ENCODE data around the gene AKR1A1. TPM values are rescaled to one million over a fixed set of nuclear protein-coding genes. Genes with fewer than 3 reads are reported as not detected.

The AKR1A1 gene
- total RNA-seq, 1 donor from 2014 or later = 203 TPM

DNA sequence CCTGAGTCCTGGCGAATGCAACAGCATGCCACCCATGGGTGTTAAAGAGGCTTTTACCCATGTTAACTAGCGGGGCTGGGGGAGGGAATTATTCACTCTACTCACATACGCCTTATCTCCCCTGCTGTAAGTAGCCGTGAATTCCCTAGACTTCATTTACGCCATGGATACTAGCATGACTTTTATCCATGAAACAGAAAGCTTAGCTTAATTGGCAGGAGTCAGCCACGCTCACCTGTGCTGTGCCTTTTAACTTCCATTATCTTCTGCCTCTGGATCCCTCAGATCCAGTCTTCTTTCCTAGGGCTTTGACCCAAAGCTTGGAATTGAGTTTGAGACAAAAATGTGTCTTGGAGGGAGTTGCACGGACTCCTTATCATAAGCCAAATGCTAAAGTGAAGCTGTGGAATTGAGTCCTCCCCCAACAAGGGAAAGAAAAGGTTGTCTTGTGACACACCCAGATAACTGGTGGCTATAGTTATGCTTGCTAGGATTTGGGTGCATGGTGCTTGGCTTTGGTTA is 23.5 kb downstream of the AKR1A1 start:
- intact Hi-C loops (cut with DNase I) = loop anchor here (5.0 kb wide), 1 partner anchor 62 kb away; no protein-coding TSS in a partner anchor
- Histone ChIP-seq H3K4me1 (no peaks in the 10 kb centered on the region), H3K27ac (no peak overlapping the region), H3K4me3 (no peak overlapping the region), H3K9me3 (no peaks in the 10 kb centered on the region), H3K27me3 (ENCODE audit: low read depth) (no peaks in the 10 kb centered on the region), H3K36me3 (peaks cover 18% of the 10 kb centered on the region)
- DNase-seq (no peak), ATAC-seq (no peak)
- TF ChIP-seq, protein P1, sequence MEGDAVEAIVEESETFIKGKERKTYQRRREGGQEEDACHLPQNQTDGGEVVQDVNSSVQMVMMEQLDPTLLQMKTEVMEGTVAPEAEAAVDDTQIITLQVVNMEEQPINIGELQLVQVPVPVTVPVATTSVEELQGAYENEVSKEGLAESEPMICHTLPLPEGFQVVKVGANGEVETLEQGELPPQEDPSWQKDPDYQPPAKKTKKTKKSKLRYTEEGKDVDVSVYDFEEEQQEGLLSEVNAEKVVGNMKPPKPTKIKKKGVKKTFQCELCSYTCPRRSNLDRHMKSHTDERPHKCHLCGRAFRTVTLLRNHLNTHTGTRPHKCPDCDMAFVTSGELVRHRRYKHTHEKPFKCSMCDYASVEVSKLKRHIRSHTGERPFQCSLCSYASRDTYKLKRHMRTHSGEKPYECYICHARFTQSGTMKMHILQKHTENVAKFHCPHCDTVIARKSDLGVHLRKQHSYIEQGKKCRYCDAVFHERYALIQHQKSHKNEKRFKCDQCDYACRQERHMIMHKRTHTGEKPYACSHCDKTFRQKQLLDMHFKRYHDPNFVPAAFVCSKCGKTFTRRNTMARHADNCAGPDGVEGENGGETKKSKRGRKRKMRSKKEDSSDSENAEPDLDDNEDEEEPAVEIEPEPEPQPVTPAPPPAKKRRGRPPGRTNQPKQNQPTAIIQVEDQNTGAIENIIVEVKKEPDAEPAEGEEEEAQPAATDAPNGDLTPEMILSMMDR (IDR thresholded peaks at IDR 0.05) = no peak

DNA sequence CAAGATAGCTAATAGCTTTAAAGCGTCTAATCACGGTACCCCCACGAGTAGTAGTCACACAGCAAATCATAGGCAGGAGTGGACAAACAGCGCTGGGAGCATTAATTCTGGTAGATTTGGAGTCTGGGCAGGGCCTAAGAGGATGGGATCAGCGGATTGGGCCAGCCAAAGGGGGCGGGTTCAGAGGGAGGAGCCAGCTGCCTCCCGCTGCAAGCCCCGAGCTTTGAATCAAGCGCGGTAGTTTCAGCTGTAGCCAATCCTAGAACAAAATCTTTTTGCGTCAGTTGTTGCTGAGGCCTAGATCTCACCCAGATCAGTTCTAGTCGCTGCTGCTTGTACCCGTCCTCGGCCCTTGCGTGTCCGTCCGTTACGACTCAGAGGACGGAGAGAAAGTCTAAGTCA is 32.6 kb downstream of the AKR1A1 start:
- intact Hi-C loops (cut with DNase I) = no loop called here
- no peaks in the 10 kb centered on the region for H3K36me3 ChIP-seq
- peak; percentile 96 for DNase-seq
- peak; percentile 91 to 94 for ATAC-seq
- peak overlapping the region; percentile 96 for H3K27ac ChIP-seq
- H3K4me1 ChIP-seq = peaks cover 23% of the 10 kb centered on the region
- H3K27me3 ChIP-seq (ENCODE audit: low read depth) = no peaks in the 10 kb centered on the region
- H3K4me3 ChIP-seq = peak overlapping the region; percentile 100
- no peaks in the 10 kb centered on the region for H3K9me3 ChIP-seq
- TF ChIP-seq, protein P1 (IDR thresholded peaks at IDR 0.05) = no peak

DNA sequence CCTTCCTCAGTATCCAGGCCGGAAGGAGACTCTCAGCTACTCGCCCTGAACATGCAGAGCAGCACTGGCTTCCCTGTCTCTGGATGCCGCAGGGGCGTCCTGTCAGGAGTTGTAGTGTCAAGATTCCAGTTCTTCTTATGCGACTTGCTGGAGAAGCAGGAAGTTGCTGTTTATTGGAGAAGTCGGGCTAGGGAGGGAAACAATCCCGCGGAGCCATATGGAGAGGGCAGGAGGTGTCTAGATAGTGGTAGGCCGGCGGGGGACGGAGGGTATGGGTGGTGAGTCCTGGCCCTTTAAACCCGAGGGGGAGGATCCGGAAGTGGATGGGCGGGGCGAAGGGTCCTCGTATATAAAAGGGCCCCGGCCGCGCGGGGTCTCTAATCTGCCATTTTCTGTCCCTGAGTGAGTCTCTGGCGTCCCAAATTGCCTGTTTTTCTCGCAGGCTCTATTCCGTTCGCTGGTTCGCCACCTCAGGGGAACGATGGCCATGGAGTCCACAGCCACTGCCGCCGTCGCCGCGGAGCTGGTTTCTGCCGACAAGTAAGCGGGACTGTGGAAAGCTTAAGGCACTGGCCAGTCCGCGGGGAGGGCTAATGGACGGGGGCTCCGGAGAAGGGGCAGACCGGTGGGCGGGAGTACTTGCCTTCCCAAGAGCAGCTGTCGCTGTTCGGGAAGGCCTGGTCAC is 33.2 kb downstream of the AKR1A1 start, which contains the start of gene NASP:
Gene NASP (plus strand): TSS at position 376 of the 685 bp plus-strand sequence. CDS start 106 bp downstream, at position 482.
- H3K27me3 ChIP-seq (ENCODE audit: low read depth) = no peaks in the 10 kb centered on the region
- no peaks in the 10 kb centered on the region for H3K36me3 ChIP-seq
- peak within 1 kb of the TSS; percentile 100 for H3K4me3 ChIP-seq
- H3K27ac ChIP-seq = peak within 1 kb of the TSS; percentile 96
- H3K4me1 ChIP-seq = peaks cover 23% of the 10 kb centered on the region
- peak; percentile 93 for DNase-seq
- TF ChIP-seq, protein P1 (IDR thresholded peaks at IDR 0.05) = no peak
- peak; percentile 93 to 94 for ATAC-seq
- intact Hi-C loops (cut with DNase I) = no loop called here
- no peaks in the 10 kb centered on the region for H3K9me3 ChIP-seq

DNA sequence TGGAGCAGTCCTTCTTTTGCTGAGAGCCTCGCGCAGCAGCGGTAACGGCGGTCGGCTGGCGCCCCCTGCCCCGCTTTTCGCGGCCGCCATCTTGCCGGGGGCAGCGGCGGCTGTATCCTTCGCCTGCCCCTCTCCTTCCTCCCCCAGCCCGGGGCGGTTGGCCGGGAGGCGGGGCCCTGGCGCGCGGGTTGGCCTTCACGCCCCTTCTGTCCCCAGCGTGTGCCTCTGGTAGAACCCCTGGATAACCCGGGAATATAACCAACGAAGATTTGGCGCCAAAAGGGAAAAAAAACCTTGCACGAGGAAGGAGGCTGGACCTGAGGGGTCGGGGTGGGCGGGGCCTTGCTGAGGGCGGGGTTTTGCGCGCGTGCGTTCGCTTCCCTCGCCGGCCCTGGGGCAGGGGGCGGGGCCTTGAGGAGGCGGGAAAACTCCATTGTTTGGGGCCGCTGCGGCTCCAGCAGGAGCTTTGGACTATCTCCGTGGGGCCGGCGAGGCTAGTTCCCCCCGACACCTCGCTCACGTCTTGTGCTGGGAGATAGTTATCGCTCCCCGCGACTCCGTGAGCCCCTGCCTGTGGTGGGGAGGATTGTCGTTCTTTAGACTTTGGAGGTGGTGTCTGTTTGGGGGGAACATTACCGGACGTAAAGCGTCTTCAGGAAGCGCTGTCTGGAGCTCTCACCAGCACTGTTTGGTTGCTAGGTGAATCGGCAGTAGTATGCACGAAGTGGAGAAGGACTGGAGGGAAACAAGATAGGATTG is 33.9 kb downstream of the AKR1A1 start:
- DNase-seq = peak; percentile 91
- Histone ChIP-seq H3K4me1 (peaks cover 23% of the 10 kb centered on the region), H3K27ac (peak overlapping the region; percentile 96), H3K36me3 (no peaks in the 10 kb centered on the region), H3K27me3 (ENCODE audit: low read depth) (no peaks in the 10 kb centered on the region), H3K4me3 (peak overlapping the region; percentile 100), H3K9me3 (no peaks in the 10 kb centered on the region)
- intact Hi-C loops (cut with DNase I) = no loop called here
- ATAC-seq = peak; percentile 91
- TF ChIP-seq, protein P1 (IDR thresholded peaks at IDR 0.05) = no peak

DNA sequence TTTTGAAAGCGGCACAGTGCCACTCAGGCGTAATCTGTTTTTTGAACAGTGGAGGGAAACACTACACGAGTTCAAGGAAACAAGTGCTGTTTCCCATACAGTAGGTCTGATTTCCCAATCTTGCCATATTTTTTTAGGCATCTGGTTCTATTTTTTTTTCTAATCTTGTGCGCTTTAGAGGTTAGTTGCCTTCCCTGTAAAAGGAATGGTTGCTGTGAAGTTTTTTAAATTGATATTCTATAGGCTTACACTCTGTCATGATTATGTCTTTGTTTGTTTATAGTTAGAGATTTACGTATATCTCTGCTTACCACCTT is 34.4 kb downstream of the AKR1A1 start:
- Histone ChIP-seq H3K27me3 (ENCODE audit: low read depth) (no peaks in the 10 kb centered on the region), H3K36me3 (no peaks in the 10 kb centered on the region), H3K4me1 (peaks cover 23% of the 10 kb centered on the region), H3K9me3 (no peaks in the 10 kb centered on the region), H3K27ac (peak overlapping the region; percentile 96), H3K4me3 (peak overlapping the region; percentile 100)
- no peak for ATAC-seq
- intact Hi-C loops (cut with DNase I) = no loop called here
- DNase-seq = no peak
- TF ChIP-seq, protein P1 (IDR thresholded peaks at IDR 0.05) = no peak

All from lower lobe of right lung (tissue), 2 donors.